Kidney (tissue), 14 donors: Measurements from ENCODE around the gene SPRR2B. TPM values are rescaled to one million over a fixed set of nuclear protein-coding genes. Genes with fewer than 3 reads are reported as not detected.
"Not testable (repeated sequence)": the region's sequence is repeated elsewhere in the genome, so short reads cannot be mapped to it uniquely, and the experiment has no call there.

Experiments used
- DNase-seq, 5 donors: peaks; one replicate each; pipeline ENCODE4 v3.0.0-alpha.2; 2013 to 2020
- FAIRE-seq: peaks from 2 replicates; lab custom pipeline; 2012; peaks lifted over from hg19 to GRCh38; lab: Jason Lieb, UNC
- H3K27ac ChIP-seq, 2 donors: one replicate each; pipeline ENCODE4 v1.7.0; 2013; ENCODE audit warnings: low read depth in 2 of 2, low read length in 2 of 2, inconsistent platforms in 1 of 2
- H3K27me3 ChIP-seq: one replicate; pipeline ENCODE4 v1.7.1; 2013; ENCODE audit warnings: low read length, inconsistent platforms; ENCODE audit not compliant: control insufficient read depth, insufficient read depth
- H3K36me3 ChIP-seq, 3 donors: one replicate each; pipeline versions ENCODE4 v1.7.0 to v1.7.1; 2013; ENCODE audit warnings: low read length in 3 of 3, control low read depth in 1 of 3, inconsistent platforms in 1 of 3; ENCODE audit not compliant: insufficient read depth in 3 of 3, control insufficient read depth in 2 of 3
- H3K4me1 ChIP-seq, 3 donors: one replicate each; pipeline versions ENCODE4 v1.7.0 to v1.7.1; 2013; ENCODE audit warnings: low read length in 3 of 3, inconsistent platforms in 1 of 3, low read depth in 1 of 3; ENCODE audit not compliant: control insufficient read depth in 2 of 3, insufficient read depth in 2 of 3
- H3K4me3 ChIP-seq, 3 donors: one replicate each; pipeline versions ENCODE4 v1.7.0 to v1.8.1; 2013; ENCODE audit warnings: low read length in 3 of 3, control low read depth in 1 of 3, inconsistent platforms in 1 of 3
- H3K9ac ChIP-seq, 3 donors: one replicate each; pipeline versions ENCODE4 v1.7.0 to v1.7.1; 2013; ENCODE audit warnings: low read length in 3 of 3, control low read depth in 1 of 3, inconsistent platforms in 1 of 3
- H3K9me3 ChIP-seq, 3 donors: one replicate each; pipeline versions ENCODE4 v1.7.0 to v1.7.1; 2013; ENCODE audit warnings: low read length in 3 of 3, control low read depth in 1 of 3, inconsistent platforms in 1 of 3; ENCODE audit not compliant: control insufficient read depth in 2 of 3, insufficient read depth in 1 of 3
- intact Hi-C: fragments of 100-400 bp; cut with DNase I; formaldehyde crosslinking; loops from one replicate; pipeline ENCODE4 v1.11.1; 2022
- polyA plus RNA-seq: library from polyadenylated mRNA; stranded (reverse); fragments of 350-450 nt; fragmentation: Illumina TruSeq; extraction: RNeasy Lipid Tissue Mini Kit (QIAGEN cat#74804); gene quantifications from one replicate; pipeline ENCODE4 v1.2.3, GENCODE V29; 2014; ENCODE audit warnings: low read depth, low replicate concordance; ENCODE audit not compliant: insufficient read depth
- total RNA-seq: library from RNA; stranded (reverse); fragmentation: NEBNext Ultra II Directional; extraction: Animal tissue kit (Norgen Biotek cat#: 25700); gene quantifications from one replicate; pipeline ENCODE4 v1.2.1, GENCODE V29; 2021
- TF ChIP-seq, protein P1 (sequence below): IDR thresholded peaks from 3 replicates; pipeline ENCODE4 v1.5.1; 2012; ENCODE audit warnings: mild to moderate bottlenecking, moderate library complexity, borderline replicate concordance; ENCODE audit not compliant: insufficient read depth; ENCODE audit errors: extremely low read depth
- donor health status: control.
- donor health status: control.
- donor health status: control.
- donor health status: control.
- donor health status: control.
- donor health status: DM: yes; HTN: yes; CAD: no.
- donor health status: Normal renal cell carcinoma (clear cell type).

Gene SPRR2B
- total and polyA plus RNA-seq, 2 donors from 2014 or later = not detected

DNA sequence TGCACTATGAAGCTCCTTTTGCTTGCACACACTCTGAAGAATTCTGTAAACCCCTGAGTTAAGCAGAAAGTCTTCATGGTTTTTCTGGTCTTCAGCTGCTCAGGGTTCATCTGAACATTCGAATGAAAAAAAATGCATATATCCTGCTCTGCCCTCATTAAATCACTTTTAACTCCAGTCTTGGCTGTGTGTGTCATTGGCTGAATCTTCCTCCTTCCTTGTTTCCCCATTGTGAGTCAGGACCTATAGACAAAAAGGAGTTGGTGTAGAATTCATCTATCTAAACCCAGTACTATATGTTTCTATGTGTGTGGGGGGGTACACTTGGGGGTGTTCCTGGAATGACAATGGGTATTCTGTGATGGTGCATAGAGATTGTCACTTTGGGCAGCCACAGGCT lies 47.0 kb downstream of the SPRR2B start:
- DNase-seq (no peak), FAIRE-seq (no peak)
- Histone ChIP-seq H3K36me3 (no peaks in the 10 kb centered on the region), H3K27me3 (no peaks in the 10 kb centered on the region), H3K4me1 (no peaks in the 10 kb centered on the region), H3K9ac (no peak overlapping the region), H3K27ac (no peak overlapping the region), H3K4me3 (no peak overlapping the region), H3K9me3 (no peaks in the 10 kb centered on the region)
- TF ChIP-seq, protein P1, sequence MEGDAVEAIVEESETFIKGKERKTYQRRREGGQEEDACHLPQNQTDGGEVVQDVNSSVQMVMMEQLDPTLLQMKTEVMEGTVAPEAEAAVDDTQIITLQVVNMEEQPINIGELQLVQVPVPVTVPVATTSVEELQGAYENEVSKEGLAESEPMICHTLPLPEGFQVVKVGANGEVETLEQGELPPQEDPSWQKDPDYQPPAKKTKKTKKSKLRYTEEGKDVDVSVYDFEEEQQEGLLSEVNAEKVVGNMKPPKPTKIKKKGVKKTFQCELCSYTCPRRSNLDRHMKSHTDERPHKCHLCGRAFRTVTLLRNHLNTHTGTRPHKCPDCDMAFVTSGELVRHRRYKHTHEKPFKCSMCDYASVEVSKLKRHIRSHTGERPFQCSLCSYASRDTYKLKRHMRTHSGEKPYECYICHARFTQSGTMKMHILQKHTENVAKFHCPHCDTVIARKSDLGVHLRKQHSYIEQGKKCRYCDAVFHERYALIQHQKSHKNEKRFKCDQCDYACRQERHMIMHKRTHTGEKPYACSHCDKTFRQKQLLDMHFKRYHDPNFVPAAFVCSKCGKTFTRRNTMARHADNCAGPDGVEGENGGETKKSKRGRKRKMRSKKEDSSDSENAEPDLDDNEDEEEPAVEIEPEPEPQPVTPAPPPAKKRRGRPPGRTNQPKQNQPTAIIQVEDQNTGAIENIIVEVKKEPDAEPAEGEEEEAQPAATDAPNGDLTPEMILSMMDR = no peak
- intact Hi-C loops = no loop called here

DNA sequence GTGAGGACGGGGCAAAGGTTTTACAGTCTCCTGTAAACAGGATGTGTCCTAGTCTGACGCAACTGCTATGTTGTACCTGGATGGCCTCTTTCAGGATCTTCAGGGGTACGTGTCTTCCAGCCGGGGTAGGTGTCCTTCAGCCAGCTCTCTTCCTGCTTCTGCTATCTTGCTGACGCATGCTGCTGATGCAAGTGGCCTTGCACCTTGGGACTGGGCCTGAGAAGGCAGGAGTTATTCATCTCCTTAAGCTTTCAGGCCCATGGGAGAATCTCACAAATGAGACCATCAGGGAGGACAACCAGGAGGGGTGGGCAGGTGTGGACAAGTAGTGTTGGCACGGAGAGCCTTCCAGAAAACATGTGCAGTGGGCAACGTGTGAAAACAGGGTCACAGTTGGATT lies 48.3 kb downstream of the SPRR2B start:
- Histone ChIP-seq H3K9ac (no peak overlapping the region), H3K27ac (no peak overlapping the region), H3K27me3 (no peaks in the 10 kb centered on the region), H3K36me3 (no peaks in the 10 kb centered on the region), H3K4me3 (no peak overlapping the region), H3K9me3 (no peaks in the 10 kb centered on the region), H3K4me1 (no peaks in the 10 kb centered on the region)
- TF ChIP-seq, protein P1 = no peak
- no peak for FAIRE-seq
- intact Hi-C loops = no loop called here
- DNase-seq = no peak

DNA sequence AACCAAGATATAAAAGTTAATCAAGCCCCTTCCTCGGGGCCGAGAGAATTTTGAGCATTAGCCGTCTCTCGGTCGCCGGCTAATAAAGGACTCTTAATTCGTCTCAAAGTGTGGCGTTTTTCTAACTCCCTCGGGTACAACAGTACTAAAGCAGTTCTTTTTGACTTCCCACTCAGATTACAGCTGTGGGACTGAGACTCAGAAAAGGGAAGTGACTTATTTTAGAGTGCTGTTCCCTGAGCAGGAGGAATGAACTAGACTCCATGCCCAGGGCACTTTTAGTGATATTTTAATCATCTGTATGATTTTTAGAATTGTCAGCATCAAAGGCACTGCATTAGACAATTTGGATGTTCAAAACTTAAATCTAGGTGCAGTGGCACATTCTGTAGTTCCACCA lies 49.1 kb downstream of the SPRR2B start:
- DNase-seq, H3K36me3 ChIP-seq, H3K9ac ChIP-seq, H3K4me1 ChIP-seq, H3K4me3 ChIP-seq, H3K9me3 ChIP-seq, H3K27me3 ChIP-seq, intact Hi-C loops, H3K27ac ChIP-seq, FAIRE-seq: not testable (repeated sequence)

DNA sequence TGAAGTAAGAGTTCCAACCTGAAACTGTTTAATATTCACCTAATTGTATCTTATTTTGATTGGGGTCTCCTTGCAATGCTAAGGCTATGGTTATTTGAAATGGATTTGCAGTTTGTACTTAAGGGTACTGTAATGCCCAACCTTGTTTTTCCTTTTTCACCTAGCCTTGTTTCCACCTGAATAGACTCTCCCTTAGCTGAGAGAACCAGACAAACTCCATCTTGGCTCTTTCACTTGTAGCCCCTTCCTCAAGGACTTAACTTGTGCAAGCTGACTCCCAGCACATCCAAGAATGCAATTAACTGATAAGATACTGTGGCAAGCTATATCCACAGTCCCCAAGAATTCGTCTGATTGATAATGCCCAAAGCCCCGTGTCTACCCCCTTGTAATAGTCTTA lies 49.6 kb downstream of the SPRR2B start:
- H3K9me3 ChIP-seq, H3K4me1 ChIP-seq, intact Hi-C loops, H3K27me3 ChIP-seq, FAIRE-seq, DNase-seq, H3K9ac ChIP-seq, H3K27ac ChIP-seq, H3K4me3 ChIP-seq, H3K36me3 ChIP-seq: not testable (repeated sequence)

Other genes starting within 250 kb of the SPRR2B start
- gene LCE1A, start 244.1 kb downstream of the SPRR2B start, total RNA-seq = not detected
- gene LCE1A, start 244.1 kb downstream of the SPRR2B start, polyA plus RNA-seq = not detected
- not detected for gene LCE6A, start 228.8 kb downstream of the SPRR2B start, total RNA-seq
- not detected for gene LCE6A, start 228.8 kb downstream of the SPRR2B start, polyA plus RNA-seq
- gene LCE7A, start 211.6 kb downstream of the SPRR2B start, total RNA-seq = not detected
- gene LCE7A, start 211.6 kb downstream of the SPRR2B start, polyA plus RNA-seq = not detected
- gene SMCP, start 193.3 kb downstream of the SPRR2B start, total RNA-seq = not detected
- gene SMCP, start 193.3 kb downstream of the SPRR2B start, polyA plus RNA-seq = not detected
- gene IVL, start 163.1 kb downstream of the SPRR2B start, total RNA-seq = not detected
- not detected for gene IVL, start 163.1 kb downstream of the SPRR2B start, polyA plus RNA-seq
- not detected for gene SPRR5, start 124.4 kb downstream of the SPRR2B start, total RNA-seq
- not detected for gene SPRR5, start 124.4 kb downstream of the SPRR2B start, polyA plus RNA-seq
- gene SPRR4, start 101.0 kb downstream of the SPRR2B start, total RNA-seq = not detected
- gene SPRR4, start 101.0 kb downstream of the SPRR2B start, polyA plus RNA-seq = not detected
- not detected for gene SPRR1A, start 87.5 kb downstream of the SPRR2B start, total RNA-seq
- gene SPRR1A, start 87.5 kb downstream of the SPRR2B start, polyA plus RNA-seq = not detected
- gene SPRR3, start 69.9 kb downstream of the SPRR2B start, total RNA-seq = not detected
- gene SPRR3, start 69.9 kb downstream of the SPRR2B start, polyA plus RNA-seq = not detected
- gene SPRR1B, start 40.4 kb downstream of the SPRR2B start, total RNA-seq = not detected
- not detected for gene SPRR1B, start 40.4 kb downstream of the SPRR2B start, polyA plus RNA-seq
- gene SPRR2D, start 30.5 kb downstream of the SPRR2B start, total RNA-seq = not detected
- gene SPRR2D, start 30.5 kb downstream of the SPRR2B start, polyA plus RNA-seq = not detected
- gene SPRR2A, start 14.1 kb downstream of the SPRR2B start, total RNA-seq = 0.60 TPM
- gene SPRR2A, start 14.1 kb downstream of the SPRR2B start, polyA plus RNA-seq = not detected
- gene SPRR2E, start 22.9 kb upstream of the SPRR2B start, total RNA-seq = not detected
- gene SPRR2E, start 22.9 kb upstream of the SPRR2B start, polyA plus RNA-seq = not detected
- not detected for gene SPRR2F, start 41.9 kb upstream of the SPRR2B start, total RNA-seq
- not detected for gene SPRR2F, start 41.9 kb upstream of the SPRR2B start, polyA plus RNA-seq
- gene SPRR2G, start 79.3 kb upstream of the SPRR2B start, total RNA-seq = not detected
- gene SPRR2G, start 79.3 kb upstream of the SPRR2B start, polyA plus RNA-seq = not detected
- not detected for gene LELP1, start 131.8 kb upstream of the SPRR2B start, total RNA-seq
- gene LELP1, start 131.8 kb upstream of the SPRR2B start, polyA plus RNA-seq = not detected
- not detected for gene PRR9, start 146.0 kb upstream of the SPRR2B start, total RNA-seq
- not detected for gene PRR9, start 146.0 kb upstream of the SPRR2B start, polyA plus RNA-seq
- not detected for gene LORICRIN, start 188.1 kb upstream of the SPRR2B start, total RNA-seq
- not detected for gene LORICRIN, start 188.1 kb upstream of the SPRR2B start, polyA plus RNA-seq
- not detected for gene PGLYRP3, start 241.3 kb upstream of the SPRR2B start, total RNA-seq
- gene PGLYRP3, start 241.3 kb upstream of the SPRR2B start, polyA plus RNA-seq = not detected